ENCODE measurements around the gene SLC39A5. TPM values are rescaled to one million over a fixed set of nuclear protein-coding genes. Genes with fewer than 3 reads are reported as not detected.
"Not testable (repeated sequence)": the region's sequence is repeated elsewhere in the genome, so short reads cannot be mapped to it uniquely, and the experiment has no call there.

Gene SLC39A5
- total RNA-seq, 1 donor from 2014 or later, result 1.00 TPM

DNA sequence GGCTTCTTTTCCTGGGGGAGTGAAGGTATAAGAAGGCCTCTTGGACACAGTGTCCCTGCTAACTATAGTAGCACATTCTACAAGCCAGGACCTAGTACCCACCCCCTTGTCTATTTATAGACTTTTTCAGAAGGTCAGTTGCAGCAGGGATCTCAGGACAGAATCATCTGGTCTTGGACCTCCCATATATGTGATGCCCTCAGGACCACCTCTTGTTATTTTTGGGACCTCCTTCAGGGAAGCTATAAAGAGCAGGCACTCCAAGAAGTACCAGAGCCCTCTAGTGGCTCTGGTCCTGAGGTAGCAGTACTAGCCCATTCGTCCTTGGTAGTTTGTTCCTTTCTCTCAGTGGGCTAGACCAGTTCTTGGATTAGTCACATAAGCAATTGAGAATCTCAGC, 41.2 kb downstream of the SLC39A5 start:
- DNase-seq, result no peak
- Mint-ChIP-seq H3K27ac (no peak overlapping the region), H3K4me3 (no peak overlapping the region), H3K27me3 (no peaks in the 10 kb centered on the region), H3K4me1 (peaks cover 16% of the 10 kb centered on the region), H3K9me3 (no peaks in the 10 kb centered on the region), H3K36me3 (ENCODE audit: low read depth) (peaks cover 72% of the 10 kb centered on the region)
- ChIA-PET CTCF (interaction anchor here (1.3 kb wide), 1 partner anchor 81 kb away, joined by 3 read pairs; the partner anchor contains the start of gene SMARCC2), POLR2A (interaction anchor here (1.0 kb wide), 1 partner anchor 108 kb away, joined by 4 read pairs; no protein-coding TSS in a partner anchor)
- intact Hi-C loops (cut with micrococcal nuclease), result loop anchor here (1.0 kb wide), 1 partner anchor 78 kb away; no protein-coding TSS in a partner anchor
- no peak for ATAC-seq (ENCODE audit: low read depth)
- TF ChIP-seq, protein P1, sequence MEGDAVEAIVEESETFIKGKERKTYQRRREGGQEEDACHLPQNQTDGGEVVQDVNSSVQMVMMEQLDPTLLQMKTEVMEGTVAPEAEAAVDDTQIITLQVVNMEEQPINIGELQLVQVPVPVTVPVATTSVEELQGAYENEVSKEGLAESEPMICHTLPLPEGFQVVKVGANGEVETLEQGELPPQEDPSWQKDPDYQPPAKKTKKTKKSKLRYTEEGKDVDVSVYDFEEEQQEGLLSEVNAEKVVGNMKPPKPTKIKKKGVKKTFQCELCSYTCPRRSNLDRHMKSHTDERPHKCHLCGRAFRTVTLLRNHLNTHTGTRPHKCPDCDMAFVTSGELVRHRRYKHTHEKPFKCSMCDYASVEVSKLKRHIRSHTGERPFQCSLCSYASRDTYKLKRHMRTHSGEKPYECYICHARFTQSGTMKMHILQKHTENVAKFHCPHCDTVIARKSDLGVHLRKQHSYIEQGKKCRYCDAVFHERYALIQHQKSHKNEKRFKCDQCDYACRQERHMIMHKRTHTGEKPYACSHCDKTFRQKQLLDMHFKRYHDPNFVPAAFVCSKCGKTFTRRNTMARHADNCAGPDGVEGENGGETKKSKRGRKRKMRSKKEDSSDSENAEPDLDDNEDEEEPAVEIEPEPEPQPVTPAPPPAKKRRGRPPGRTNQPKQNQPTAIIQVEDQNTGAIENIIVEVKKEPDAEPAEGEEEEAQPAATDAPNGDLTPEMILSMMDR (IDR thresholded peaks at IDR 0.05), result no peak

DNA sequence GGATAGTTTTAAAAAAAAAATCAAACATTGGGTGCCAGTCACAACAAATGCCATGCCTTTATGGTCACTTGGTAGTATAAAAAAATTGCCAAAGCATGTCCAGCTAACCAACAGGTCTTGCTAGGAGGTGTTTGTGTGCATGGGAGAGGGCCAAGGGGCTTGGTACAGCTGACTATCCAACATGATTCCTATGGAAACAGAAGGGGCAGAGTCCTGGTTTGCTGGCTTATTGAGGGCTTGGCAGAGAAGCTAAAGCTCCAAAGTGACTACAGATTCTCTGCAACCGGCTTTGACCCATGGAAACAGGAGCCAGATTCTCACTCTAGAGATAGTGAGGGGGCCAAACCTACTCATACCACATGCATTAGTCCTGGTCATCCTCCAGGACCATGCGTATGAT, 42.6 kb downstream of the SLC39A5 start:
- CTCF ChIA-PET; H3K4me3 Mint-ChIP-seq; H3K27me3 Mint-ChIP-seq; DNase-seq; intact Hi-C loops (cut with micrococcal nuclease); H3K27ac Mint-ChIP-seq; ATAC-seq (ENCODE audit: low read depth); H3K4me1 Mint-ChIP-seq; POLR2A ChIA-PET; H3K9me3 Mint-ChIP-seq: not testable (repeated sequence)
- H3K36me3 Mint-ChIP-seq (ENCODE audit: low read depth), result peaks cover 72% of the 10 kb centered on the region

DNA sequence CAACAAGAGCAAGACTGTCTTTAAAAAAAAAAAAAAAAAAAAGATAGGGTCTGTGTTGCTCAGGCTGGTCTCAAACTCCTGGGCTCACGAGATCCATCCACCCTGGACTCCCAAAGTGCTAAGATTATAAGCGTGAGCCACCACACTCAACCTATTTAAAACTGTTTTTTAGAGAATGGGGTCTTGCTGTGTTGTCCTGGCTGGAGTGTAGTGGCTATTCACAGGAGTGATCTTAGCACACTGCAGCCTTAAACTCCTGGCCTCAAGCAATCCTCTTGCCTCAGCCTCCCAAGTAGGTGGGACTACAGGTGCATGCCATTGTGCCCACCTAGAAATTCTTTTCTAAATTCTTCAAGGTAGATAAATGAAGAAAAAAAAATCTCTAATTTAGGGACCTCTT, 44.4 kb downstream of the SLC39A5 start:
- peaks cover 83% of the 10 kb centered on the region for H3K36me3 Mint-ChIP-seq (ENCODE audit: low read depth)
- POLR2A ChIA-PET, result interaction anchor here (0.7 kb wide), 1 partner anchor 15 kb away, joined by 6 read pairs; no protein-coding TSS in a partner anchor
- no peak for ATAC-seq (ENCODE audit: low read depth)
- no peak overlapping the region for H3K4me3 Mint-ChIP-seq
- no peaks in the 10 kb centered on the region for H3K4me1 Mint-ChIP-seq
- no peak for DNase-seq
- TF ChIP-seq, protein P1 (IDR thresholded peaks at IDR 0.05), result no peak
- no peaks in the 10 kb centered on the region for H3K27me3 Mint-ChIP-seq
- no peak overlapping the region for H3K27ac Mint-ChIP-seq
- CTCF ChIA-PET, result no interaction called here
- intact Hi-C loops (cut with micrococcal nuclease), result no loop called here
- no peaks in the 10 kb centered on the region for H3K9me3 Mint-ChIP-seq

DNA sequence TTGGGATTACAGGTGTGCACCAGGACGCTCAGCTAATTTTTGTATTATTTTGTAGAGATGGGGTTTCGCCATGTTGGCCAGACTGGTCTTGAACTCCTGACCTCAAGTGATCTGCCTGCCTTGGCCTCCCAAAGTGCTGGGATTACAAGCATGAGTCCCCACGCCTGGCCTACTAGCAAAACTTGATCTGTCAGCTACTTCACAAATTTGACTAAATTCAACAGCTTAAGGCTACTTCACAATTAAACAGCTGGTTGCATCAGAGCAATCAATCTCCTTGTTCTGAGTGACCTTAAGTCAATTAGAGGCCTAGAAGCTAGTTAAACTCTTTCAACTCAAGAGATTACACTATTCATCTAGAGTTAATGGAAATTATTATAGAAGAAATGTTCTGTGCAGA, 49.1 kb downstream of the SLC39A5 start:
- Mint-ChIP-seq H3K27me3 (no peaks in the 10 kb centered on the region), H3K36me3 (ENCODE audit: low read depth) (peaks cover 78% of the 10 kb centered on the region), H3K4me1 (peaks cover 5% of the 10 kb centered on the region), H3K27ac (no peak overlapping the region), H3K4me3 (no peak overlapping the region), H3K9me3 (no peaks in the 10 kb centered on the region)
- intact Hi-C loops (cut with micrococcal nuclease), result no loop called here
- ChIA-PET POLR2A (interaction anchor here (0.5 kb wide), 1 partner anchor 78 kb away, joined by 5 read pairs; no protein-coding TSS in a partner anchor), CTCF (no interaction called here)
- TF ChIP-seq, protein P1 (IDR thresholded peaks at IDR 0.05), result no peak
- DNase-seq (no peak), ATAC-seq (ENCODE audit: low read depth) (no peak)

DNA sequence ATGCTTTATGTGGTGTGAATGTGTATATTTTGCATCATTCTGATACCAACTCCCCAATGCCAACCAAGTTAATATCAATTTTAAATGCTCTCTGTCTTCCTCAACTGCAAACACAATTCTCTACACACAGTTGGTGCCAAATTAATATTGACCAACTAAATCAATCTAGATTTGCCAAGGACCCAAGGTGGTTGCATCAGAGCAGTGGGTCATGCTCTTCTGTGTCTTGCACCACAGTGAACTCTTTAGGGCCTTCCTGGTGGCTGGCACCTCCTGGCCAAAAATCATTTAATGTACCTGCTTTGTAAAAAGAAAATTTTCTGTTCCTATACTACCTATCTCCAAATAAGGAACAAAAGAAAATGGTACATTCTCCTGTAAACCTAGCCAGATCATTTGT, 51.0 kb downstream of the SLC39A5 start:
- H3K36me3 Mint-ChIP-seq (ENCODE audit: low read depth), result peaks cover 68% of the 10 kb centered on the region
- no peak overlapping the region for H3K4me3 Mint-ChIP-seq
- H3K27me3 Mint-ChIP-seq, result no peaks in the 10 kb centered on the region
- ChIA-PET POLR2A (no interaction called here), CTCF (no interaction called here)
- H3K9me3 Mint-ChIP-seq, result no peaks in the 10 kb centered on the region
- ATAC-seq (ENCODE audit: low read depth) (no peak), DNase-seq (no peak)
- peaks cover 5% of the 10 kb centered on the region for H3K4me1 Mint-ChIP-seq
- intact Hi-C loops (cut with micrococcal nuclease), result no loop called here
- H3K27ac Mint-ChIP-seq, result no peak overlapping the region
- TF ChIP-seq, protein P1 (IDR thresholded peaks at IDR 0.05), result no peak

DNA sequence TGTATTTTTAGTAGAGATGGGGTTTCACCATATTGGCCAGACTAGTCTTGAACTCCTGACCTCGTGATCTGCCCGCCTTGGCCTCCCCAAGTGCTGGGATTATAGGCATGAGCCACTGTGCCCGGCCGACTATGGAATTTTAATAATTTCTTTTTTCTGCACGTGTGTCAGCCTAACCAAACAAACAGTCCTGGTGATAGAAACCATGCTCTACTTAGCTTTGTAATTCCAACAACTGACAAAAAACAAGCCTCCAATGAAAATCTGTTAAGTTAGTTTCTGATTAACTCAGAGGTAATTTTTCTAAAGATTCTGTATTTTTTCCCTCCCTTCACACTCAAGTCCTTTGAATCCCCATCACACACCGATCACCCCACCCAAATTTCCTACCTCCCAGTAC, 52.2 kb downstream of the SLC39A5 start:
- Mint-ChIP-seq H3K4me1 (peaks cover 5% of the 10 kb centered on the region), H3K4me3 (no peak overlapping the region), H3K27me3 (no peaks in the 10 kb centered on the region), H3K9me3 (no peaks in the 10 kb centered on the region), H3K27ac (peak overlapping the region; percentile 46), H3K36me3 (ENCODE audit: low read depth) (peaks cover 71% of the 10 kb centered on the region)
- POLR2A ChIA-PET, result no interaction called here
- intact Hi-C loops (cut with micrococcal nuclease), result no loop called here
- CTCF ChIA-PET, result no interaction called here
- TF ChIP-seq, protein P1 (IDR thresholded peaks at IDR 0.05), result no peak
- ATAC-seq (ENCODE audit: low read depth) (no peak), DNase-seq (no peak)
